Measurements from ENCODE around the gene MAP2. TPM values are rescaled to one million over a fixed set of nuclear protein-coding genes. Genes with fewer than 3 reads are reported as not detected.

The MAP2 gene
- total and polyA plus RNA-seq, 4 donors, result 0.70 to 4.2 (median 1.9) TPM

DNA sequence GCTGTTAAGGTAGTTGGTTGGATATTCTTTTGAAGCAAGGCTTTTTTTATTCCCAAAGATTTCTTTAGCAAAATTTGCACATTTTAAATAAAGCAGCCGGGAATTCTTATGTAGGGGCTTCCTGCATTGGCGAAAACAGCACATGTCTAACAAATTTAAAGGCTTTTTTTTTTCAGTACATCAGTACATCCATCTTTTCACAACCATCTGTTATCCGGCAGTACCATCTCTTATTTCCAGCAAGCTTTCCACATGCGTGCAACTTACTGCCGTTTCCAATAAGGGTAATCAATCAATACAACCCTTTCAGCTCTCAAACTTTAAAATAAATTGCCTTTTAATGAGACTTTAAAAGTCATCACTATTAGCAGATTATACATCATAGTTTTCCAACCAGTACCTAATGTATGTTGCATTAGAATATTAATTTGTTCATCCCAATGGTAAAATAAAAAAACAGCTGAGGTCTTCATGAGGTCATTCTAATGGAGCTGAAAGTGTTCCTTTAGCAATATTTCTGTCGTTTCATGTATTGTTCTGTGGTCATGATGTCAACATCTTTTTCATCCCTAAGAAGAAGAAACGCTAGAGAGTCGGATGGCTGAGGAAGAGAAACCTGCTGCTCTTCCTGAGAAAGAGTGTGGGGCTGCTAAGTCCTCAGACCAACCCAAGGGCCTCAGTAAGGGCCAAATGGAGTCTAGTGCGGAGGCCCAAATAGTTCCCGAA lies 266.3 kb downstream of the MAP2 start:
- TF ChIP-seq, protein P1, sequence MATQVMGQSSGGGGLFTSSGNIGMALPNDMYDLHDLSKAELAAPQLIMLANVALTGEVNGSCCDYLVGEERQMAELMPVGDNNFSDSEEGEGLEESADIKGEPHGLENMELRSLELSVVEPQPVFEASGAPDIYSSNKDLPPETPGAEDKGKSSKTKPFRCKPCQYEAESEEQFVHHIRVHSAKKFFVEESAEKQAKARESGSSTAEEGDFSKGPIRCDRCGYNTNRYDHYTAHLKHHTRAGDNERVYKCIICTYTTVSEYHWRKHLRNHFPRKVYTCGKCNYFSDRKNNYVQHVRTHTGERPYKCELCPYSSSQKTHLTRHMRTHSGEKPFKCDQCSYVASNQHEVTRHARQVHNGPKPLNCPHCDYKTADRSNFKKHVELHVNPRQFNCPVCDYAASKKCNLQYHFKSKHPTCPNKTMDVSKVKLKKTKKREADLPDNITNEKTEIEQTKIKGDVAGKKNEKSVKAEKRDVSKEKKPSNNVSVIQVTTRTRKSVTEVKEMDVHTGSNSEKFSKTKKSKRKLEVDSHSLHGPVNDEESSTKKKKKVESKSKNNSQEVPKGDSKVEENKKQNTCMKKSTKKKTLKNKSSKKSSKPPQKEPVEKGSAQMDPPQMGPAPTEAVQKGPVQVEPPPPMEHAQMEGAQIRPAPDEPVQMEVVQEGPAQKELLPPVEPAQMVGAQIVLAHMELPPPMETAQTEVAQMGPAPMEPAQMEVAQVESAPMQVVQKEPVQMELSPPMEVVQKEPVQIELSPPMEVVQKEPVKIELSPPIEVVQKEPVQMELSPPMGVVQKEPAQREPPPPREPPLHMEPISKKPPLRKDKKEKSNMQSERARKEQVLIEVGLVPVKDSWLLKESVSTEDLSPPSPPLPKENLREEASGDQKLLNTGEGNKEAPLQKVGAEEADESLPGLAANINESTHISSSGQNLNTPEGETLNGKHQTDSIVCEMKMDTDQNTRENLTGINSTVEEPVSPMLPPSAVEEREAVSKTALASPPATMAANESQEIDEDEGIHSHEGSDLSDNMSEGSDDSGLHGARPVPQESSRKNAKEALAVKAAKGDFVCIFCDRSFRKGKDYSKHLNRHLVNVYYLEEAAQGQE (IDR thresholded peaks at IDR 0.05), result no peak
- TF ChIP-seq NR2F2 (IDR thresholded peaks at IDR 0.05) (no peak), RXRA (IDR thresholded peaks at IDR 0.05) (no peak), HNF4G (IDR thresholded peaks at IDR 0.05) (no peak)
- TF ChIP-seq, protein P2, sequence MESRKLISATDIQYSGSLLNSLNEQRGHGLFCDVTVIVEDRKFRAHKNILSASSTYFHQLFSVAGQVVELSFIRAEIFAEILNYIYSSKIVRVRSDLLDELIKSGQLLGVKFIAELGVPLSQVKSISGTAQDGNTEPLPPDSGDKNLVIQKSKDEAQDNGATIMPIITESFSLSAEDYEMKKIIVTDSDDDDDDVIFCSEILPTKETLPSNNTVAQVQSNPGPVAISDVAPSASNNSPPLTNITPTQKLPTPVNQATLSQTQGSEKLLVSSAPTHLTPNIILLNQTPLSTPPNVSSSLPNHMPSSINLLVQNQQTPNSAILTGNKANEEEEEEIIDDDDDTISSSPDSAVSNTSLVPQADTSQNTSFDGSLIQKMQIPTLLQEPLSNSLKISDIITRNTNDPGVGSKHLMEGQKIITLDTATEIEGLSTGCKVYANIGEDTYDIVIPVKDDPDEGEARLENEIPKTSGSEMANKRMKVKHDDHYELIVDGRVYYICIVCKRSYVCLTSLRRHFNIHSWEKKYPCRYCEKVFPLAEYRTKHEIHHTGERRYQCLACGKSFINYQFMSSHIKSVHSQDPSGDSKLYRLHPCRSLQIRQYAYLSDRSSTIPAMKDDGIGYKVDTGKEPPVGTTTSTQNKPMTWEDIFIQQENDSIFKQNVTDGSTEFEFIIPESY (IDR thresholded peaks at IDR 0.05), result no peak
- TF ChIP-seq, protein P3, sequence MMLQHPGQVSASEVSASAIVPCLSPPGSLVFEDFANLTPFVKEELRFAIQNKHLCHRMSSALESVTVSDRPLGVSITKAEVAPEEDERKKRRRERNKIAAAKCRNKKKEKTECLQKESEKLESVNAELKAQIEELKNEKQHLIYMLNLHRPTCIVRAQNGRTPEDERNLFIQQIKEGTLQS (IDR thresholded peaks at IDR 0.05), result no peak
- no peaks in the 10 kb centered on the region for H3K9me3 ChIP-seq (ENCODE audit: control insufficient read depth in 4 of 4, low read length in 3 of 4)
- H3K27ac ChIP-seq (ENCODE audit: low read depth in 1 of 2, low read length in 2 of 2), result no peak overlapping the region
- no peak overlapping the region for H3K9ac ChIP-seq (ENCODE audit: low read depth in 1 of 2, low read length in 2 of 2)
- no peak for DNase-seq (ENCODE audit: low spot score)
- no peaks in the 10 kb centered on the region for H3K36me3 ChIP-seq (ENCODE audit: control insufficient read depth in 4 of 4, insufficient read depth in 3 of 4, low read depth in 1 of 4, low read length in 3 of 4)
- H3K27me3 ChIP-seq (ENCODE audit: control insufficient read depth in 4 of 4, insufficient read depth in 4 of 4, low read length in 3 of 4), result no peaks in the 10 kb centered on the region
- no peaks in the 10 kb centered on the region for H3K4me1 ChIP-seq (ENCODE audit: control insufficient read depth in 4 of 4, insufficient read depth in 4 of 4, low read length in 3 of 4)
- 84% methylated on average over 10 of the region's 10 CpGs for WGBS
- no peak overlapping the region for H3K4me3 ChIP-seq (ENCODE audit: low read depth in 1 of 3, low read length in 3 of 3)

DNA sequence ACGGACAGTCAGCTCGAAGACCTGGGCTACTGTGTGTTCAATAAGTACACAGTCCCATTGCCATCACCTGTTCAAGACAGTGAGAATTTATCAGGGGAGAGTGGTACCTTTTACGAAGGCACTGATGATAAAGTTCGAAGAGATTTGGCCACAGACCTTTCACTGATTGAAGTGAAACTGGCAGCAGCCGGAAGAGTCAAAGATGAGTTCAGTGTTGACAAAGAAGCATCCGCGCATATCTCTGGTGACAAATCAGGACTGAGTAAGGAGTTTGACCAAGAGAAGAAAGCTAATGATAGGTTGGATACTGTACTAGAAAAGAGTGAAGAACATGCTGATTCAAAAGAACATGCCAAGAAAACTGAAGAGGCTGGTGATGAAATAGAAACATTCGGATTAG lies 270.9 kb downstream of the MAP2 start:
- H3K27ac ChIP-seq (ENCODE audit: low read depth in 1 of 2, low read length in 2 of 2), result no peak overlapping the region
- H3K4me1 ChIP-seq (ENCODE audit: control insufficient read depth in 4 of 4, insufficient read depth in 4 of 4, low read length in 3 of 4), result no peaks in the 10 kb centered on the region
- no peak overlapping the region for H3K4me3 ChIP-seq (ENCODE audit: low read depth in 1 of 3, low read length in 3 of 3)
- H3K36me3 ChIP-seq (ENCODE audit: control insufficient read depth in 4 of 4, insufficient read depth in 3 of 4, low read depth in 1 of 4, low read length in 3 of 4), result no peaks in the 10 kb centered on the region
- H3K27me3 ChIP-seq (ENCODE audit: control insufficient read depth in 4 of 4, insufficient read depth in 4 of 4, low read length in 3 of 4), result no peaks in the 10 kb centered on the region
- H3K9me3 ChIP-seq (ENCODE audit: control insufficient read depth in 4 of 4, low read length in 3 of 4), result no peaks in the 10 kb centered on the region
- TF ChIP-seq, protein P1 (IDR thresholded peaks at IDR 0.05), result no peak
- TF ChIP-seq, protein P3 (IDR thresholded peaks at IDR 0.05), result no peak
- no peak for TF ChIP-seq FOXA1 (IDR thresholded peaks at IDR 0.05)
- TF ChIP-seq GABPA (IDR thresholded peaks at IDR 0.05 in 1 of 2, conservative IDR thresholded peaks at IDR 0.05 in 1 of 2), result no peak
- no peak for TF ChIP-seq NR2F2 (IDR thresholded peaks at IDR 0.05)
- TF ChIP-seq FOXA2 (IDR thresholded peaks at IDR 0.05), result no peak
- no peak for TF ChIP-seq HNF4G (IDR thresholded peaks at IDR 0.05)
- TF ChIP-seq EGR1 (IDR thresholded peaks at IDR 0.05; ENCODE audit: low read depth in 2 of 2), result no peak
- TF ChIP-seq YY1 (IDR thresholded peaks at IDR 0.05), result no peak
- TF ChIP-seq, protein P4, sequence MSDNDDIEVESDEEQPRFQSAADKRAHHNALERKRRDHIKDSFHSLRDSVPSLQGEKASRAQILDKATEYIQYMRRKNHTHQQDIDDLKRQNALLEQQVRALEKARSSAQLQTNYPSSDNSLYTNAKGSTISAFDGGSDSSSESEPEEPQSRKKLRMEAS (IDR thresholded peaks at IDR 0.05), result no peak
- TF ChIP-seq RAD21 (IDR thresholded peaks at IDR 0.05), result no peak
- TF ChIP-seq, protein P5, sequence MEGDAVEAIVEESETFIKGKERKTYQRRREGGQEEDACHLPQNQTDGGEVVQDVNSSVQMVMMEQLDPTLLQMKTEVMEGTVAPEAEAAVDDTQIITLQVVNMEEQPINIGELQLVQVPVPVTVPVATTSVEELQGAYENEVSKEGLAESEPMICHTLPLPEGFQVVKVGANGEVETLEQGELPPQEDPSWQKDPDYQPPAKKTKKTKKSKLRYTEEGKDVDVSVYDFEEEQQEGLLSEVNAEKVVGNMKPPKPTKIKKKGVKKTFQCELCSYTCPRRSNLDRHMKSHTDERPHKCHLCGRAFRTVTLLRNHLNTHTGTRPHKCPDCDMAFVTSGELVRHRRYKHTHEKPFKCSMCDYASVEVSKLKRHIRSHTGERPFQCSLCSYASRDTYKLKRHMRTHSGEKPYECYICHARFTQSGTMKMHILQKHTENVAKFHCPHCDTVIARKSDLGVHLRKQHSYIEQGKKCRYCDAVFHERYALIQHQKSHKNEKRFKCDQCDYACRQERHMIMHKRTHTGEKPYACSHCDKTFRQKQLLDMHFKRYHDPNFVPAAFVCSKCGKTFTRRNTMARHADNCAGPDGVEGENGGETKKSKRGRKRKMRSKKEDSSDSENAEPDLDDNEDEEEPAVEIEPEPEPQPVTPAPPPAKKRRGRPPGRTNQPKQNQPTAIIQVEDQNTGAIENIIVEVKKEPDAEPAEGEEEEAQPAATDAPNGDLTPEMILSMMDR (IDR thresholded peaks at IDR 0.05; ENCODE audit: low read depth, low read length, missing input control), result no peak
- TF ChIP-seq JUND (IDR thresholded peaks at IDR 0.05), result no peak
- no peak for TF ChIP-seq HNF4A (conservative IDR thresholded peaks at IDR 0.05)
- 86% methylated on average over 8 of the region's 8 CpGs for WGBS
- no peak for DNase-seq (ENCODE audit: low spot score)
- H3K9ac ChIP-seq (ENCODE audit: low read depth in 1 of 2, low read length in 2 of 2), result no peak overlapping the region

Measured in liver (tissue), 9 donors.